SU-DHL-6 (cell line): Measurements from ENCODE around the gene TNKS1BP1.

Source experiments
- H2AFZ ChIP-seq: fragments of 200-600 bp; sonication (generic); 2 replicates; pipeline ENCODE4 v1.6.1; 2014; ENCODE audit warnings: low read depth, mild to moderate bottlenecking, moderate library complexity, mixed read lengths, antibody characterized with exemption, low read length; ENCODE audit not compliant: severe bottlenecking
- H3F3A ChIP-seq: fragments of 200-600 bp; shearing (Covaris generic); 2 replicates; pipeline ENCODE4 v1.6.0; 2016; ENCODE audit warnings: antibody characterized with exemption, mild to moderate bottlenecking; ENCODE audit not compliant: insufficient read depth
- H3K27ac ChIP-seq: fragments of 200-600 bp; sonication (generic); 2 replicates; pipeline ENCODE4 v1.5.1; 2016; ENCODE audit warnings: low read depth, mild to moderate bottlenecking, low read length, moderate library complexity, mixed read lengths
- H3K27me3 ChIP-seq: fragments of 200-600 bp; sonication (generic), shearing (Covaris generic); 2 replicates; pipeline ENCODE4 v1.6.0; 2014; ENCODE audit warnings: mild to moderate bottlenecking, low read length
- H3K36me3 ChIP-seq: fragments of 200-600 bp; sonication (generic); 2 replicates; pipeline ENCODE4 v1.6.1; 2014; ENCODE audit warnings: mild to moderate bottlenecking, low read length, mixed read lengths
- H3K4me2 ChIP-seq: fragments of 300-600, 200-600 bp; shearing (Covaris generic), sonication (generic); 2 replicates; pipeline ENCODE4 v1.6.0; 2014; ENCODE audit warnings: low read length, low read depth, mild to moderate bottlenecking; ENCODE audit not compliant: poor library complexity, severe bottlenecking
- H3K4me3 ChIP-seq: fragments of 200-600 bp; sonication (generic); 2 replicates; pipeline ENCODE4 v1.5.1; 2014; ENCODE audit warnings: antibody characterized with exemption, low read length, mild to moderate bottlenecking, mixed read lengths; ENCODE audit not compliant: insufficient read depth, poor library complexity, severe bottlenecking
- H3K79me2 ChIP-seq: fragments of 200-600 bp; sonication (generic); 2 replicates; pipeline ENCODE4 v1.6.1; 2014; ENCODE audit warnings: mild to moderate bottlenecking, low read length, moderate library complexity; ENCODE audit not compliant: insufficient read depth
- H3K9ac ChIP-seq: fragments of 200-600 bp; sonication (generic); 2 replicates; pipeline ENCODE4 v1.7.0; 2014; ENCODE audit warnings: mild to moderate bottlenecking, low read length
- H3K9me2 ChIP-seq: fragments of 200-600 bp; sonication (generic); replicated peaks from 2 replicates; pipeline ENCODE4 v1.6.1; 2014; ENCODE audit warnings: low read length; ENCODE audit not compliant: insufficient read depth
- H3K9me3 ChIP-seq: fragments of 200-600 bp; sonication (generic); 2 replicates; pipeline ENCODE4 v1.6.1; 2014; ENCODE audit warnings: low read length, mixed read lengths; ENCODE audit not compliant: insufficient read depth
- H4K20me1 ChIP-seq: fragments of 200-600 bp; sonication (generic); 2 replicates; pipeline ENCODE4 v1.6.1; 2014; ENCODE audit warnings: low read depth, mild to moderate bottlenecking, antibody characterized with exemption, low read length, moderate library complexity, mixed read lengths
- EZH2phosphoT487 ChIP-seq: fragments of 200-600 bp; sonication (generic), shearing (Covaris generic); conservative IDR thresholded peaks from 2 replicates; pipeline ENCODE4 v1.6.1; 2018; ENCODE audit warnings: mild to moderate bottlenecking, antibody characterized with exemption, low read length, moderate library complexity, mixed read lengths
- TF ChIP-seq, protein P1 (sequence below): fragments of 200-600 bp; sonication (generic); IDR thresholded peaks from one replicate; pipeline ENCODE4 v1.5.1; 2017; ENCODE audit warnings: antibody characterized with exemption, mild to moderate bottlenecking, low read length, moderate library complexity; ENCODE audit not compliant: insufficient read depth, poor library complexity, severe bottlenecking

The TNKS1BP1 gene

DNA sequence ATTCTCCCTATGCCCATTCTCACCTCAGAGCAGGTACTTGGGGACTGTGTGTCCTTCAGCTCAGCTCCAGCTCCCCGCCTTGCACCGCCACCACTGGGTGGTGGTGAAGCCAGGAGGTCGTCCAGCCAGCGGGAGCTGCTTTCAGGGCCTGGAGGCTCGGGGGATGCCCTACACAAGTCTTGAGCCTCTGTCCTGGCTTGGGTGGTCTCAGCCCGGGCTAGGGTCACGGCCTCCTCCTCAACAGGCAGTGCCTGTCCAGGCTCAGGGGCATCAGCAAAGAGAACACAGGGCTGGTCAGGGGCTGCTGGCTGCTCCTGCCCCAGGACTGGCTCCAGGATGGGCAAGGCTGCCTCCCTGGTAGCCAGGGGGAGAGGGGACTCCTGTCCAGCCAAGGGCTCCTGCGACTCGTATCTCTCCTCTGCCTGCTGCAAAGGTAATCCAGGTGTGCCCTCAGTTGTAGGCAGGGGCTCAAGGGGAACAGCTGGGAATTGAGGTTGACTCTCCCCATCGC lies 12.2 kb downstream of the TNKS1BP1 start:
- H3F3A ChIP-seq, result no peaks in the 10 kb centered on the region
- no peaks in the 10 kb centered on the region for H3K36me3 ChIP-seq
- no peaks in the 10 kb centered on the region for H4K20me1 ChIP-seq
- no peak overlapping the region for H3K27ac ChIP-seq
- H3K9ac ChIP-seq, result no peak overlapping the region
- no peak overlapping the region for H3K4me3 ChIP-seq
- H3K9me2 ChIP-seq, result no peaks in the 10 kb centered on the region
- no peak overlapping the region for H3K4me2 ChIP-seq
- H3K79me2 ChIP-seq, result no peaks in the 10 kb centered on the region
- H2AFZ ChIP-seq, result no peak overlapping the region
- H3K9me3 ChIP-seq, result no peaks in the 10 kb centered on the region
- H3K27me3 ChIP-seq, result no peaks in the 10 kb centered on the region
- TF ChIP-seq, protein P1, sequence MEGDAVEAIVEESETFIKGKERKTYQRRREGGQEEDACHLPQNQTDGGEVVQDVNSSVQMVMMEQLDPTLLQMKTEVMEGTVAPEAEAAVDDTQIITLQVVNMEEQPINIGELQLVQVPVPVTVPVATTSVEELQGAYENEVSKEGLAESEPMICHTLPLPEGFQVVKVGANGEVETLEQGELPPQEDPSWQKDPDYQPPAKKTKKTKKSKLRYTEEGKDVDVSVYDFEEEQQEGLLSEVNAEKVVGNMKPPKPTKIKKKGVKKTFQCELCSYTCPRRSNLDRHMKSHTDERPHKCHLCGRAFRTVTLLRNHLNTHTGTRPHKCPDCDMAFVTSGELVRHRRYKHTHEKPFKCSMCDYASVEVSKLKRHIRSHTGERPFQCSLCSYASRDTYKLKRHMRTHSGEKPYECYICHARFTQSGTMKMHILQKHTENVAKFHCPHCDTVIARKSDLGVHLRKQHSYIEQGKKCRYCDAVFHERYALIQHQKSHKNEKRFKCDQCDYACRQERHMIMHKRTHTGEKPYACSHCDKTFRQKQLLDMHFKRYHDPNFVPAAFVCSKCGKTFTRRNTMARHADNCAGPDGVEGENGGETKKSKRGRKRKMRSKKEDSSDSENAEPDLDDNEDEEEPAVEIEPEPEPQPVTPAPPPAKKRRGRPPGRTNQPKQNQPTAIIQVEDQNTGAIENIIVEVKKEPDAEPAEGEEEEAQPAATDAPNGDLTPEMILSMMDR, result no peak
- no peak for TF ChIP-seq EZH2phosphoT487

- Histone ChIP-seq H2AFZ (no peak overlapping the region), H3K4me3 (no peak overlapping the region), H3K4me2 (no peak overlapping the region)
Measured at GRCh38 chr11:57311109-57311936, 13.4 kb downstream of the TNKS1BP1 start.

DNA sequence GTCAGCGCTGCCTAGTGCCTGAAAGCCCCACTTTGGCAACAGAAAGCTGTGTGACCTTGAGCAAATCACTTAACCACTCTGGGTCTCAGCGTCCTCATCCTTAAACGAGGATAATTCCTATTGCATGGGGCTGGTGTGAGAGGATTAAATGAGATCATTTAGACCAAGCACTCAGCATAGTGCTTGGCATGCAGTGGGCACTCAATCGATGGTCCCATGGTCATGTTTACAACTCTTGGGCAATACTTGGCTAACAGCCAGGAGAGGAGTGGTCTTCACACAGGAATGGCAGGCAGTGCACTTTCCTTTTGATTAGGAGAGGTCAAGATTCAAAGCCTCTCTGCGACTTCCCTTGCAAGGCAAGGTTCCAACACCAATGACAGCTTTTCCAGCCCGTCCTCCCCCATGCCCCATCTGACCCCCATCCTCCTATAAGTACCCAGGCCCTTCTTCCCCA lies 14.1 kb downstream of the TNKS1BP1 start:
- Histone ChIP-seq H3K9ac (no peak overlapping the region), H3K36me3 (no peaks in the 10 kb centered on the region), H3K9me2 (no peaks in the 10 kb centered on the region), H3K4me3 (no peak overlapping the region), H4K20me1 (no peaks in the 10 kb centered on the region), H3K27ac (no peak overlapping the region), H3K9me3 (no peaks in the 10 kb centered on the region), H3K79me2 (no peaks in the 10 kb centered on the region), H3K27me3 (no peaks in the 10 kb centered on the region), H3F3A (no peaks in the 10 kb centered on the region), H2AFZ (no peak overlapping the region), H3K4me2 (no peak overlapping the region)
- TF ChIP-seq EZH2phosphoT487, result no peak
- TF ChIP-seq, protein P1, result no peak

More at GRCh38 chr11:57311109-57311936, 13.4 kb downstream of the TNKS1BP1 start:
- no peak for TF ChIP-seq EZH2phosphoT487
- TF ChIP-seq, protein P1, result no peak
- Histone ChIP-seq H3K9ac (no peak overlapping the region), H4K20me1 (no peaks in the 10 kb centered on the region), H3K9me3 (no peaks in the 10 kb centered on the region), H3K27me3 (no peaks in the 10 kb centered on the region), H3K36me3 (no peaks in the 10 kb centered on the region), H3F3A (no peaks in the 10 kb centered on the region), H3K9me2 (no peaks in the 10 kb centered on the region), H3K79me2 (no peaks in the 10 kb centered on the region), H3K27ac (no peak overlapping the region)
